Iris pigment epithelial cell (primary cell): ENCODE data around the gene FOXL2NB.

Source experiments
- DNase-seq: peaks from one replicate; pipeline ENCODE4 v3.0.0-alpha.2; 2011; ENCODE audit warnings: low read depth

FOXL2NB gene

DNA sequence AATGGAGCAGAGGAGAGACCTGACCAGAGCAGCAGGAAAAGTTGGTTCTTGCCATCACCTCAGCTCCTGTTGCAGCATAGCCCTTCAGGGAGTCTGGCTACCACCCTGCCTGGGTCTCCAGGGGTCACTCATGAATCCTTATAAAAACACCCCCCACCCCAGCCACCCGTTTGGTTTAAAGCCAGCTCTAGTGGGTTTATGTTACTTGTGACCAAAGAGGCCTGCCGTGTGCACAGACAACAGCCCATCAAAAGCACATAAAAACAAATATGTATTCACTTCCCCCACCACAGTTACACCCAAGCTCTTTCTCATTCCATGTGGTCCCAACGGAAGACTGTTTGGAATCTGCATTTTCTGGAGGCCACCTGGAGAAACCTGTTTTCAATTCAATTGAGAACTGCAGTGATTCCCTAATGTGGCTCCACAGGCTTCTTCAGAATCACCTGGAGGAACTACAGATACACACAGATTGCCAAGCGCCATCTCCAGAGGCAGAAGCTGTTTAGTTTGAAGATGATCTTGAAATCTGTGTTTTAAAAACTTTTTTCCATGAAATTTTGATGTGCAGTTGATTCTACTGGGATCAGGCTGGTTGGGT lies 13.8 kb upstream of the FOXL2NB start:
- DNase-seq: no peak

- DNase-seq: no peak
Observed at GRCh38 chr3:138933981-138934691, 12.9 kb upstream of the FOXL2NB start.

- DNase-seq: no peak
Observed at GRCh38 chr3:138935505-138935862, 11.5 kb upstream of the FOXL2NB start.

- DNase-seq: peak; percentile 35
Observed at GRCh38 chr3:138935863-138936740, 10.9 kb upstream of the FOXL2NB start.

- DNase-seq: no peak
Observed at GRCh38 chr3:138936741-138937689, 10.0 kb upstream of the FOXL2NB start.

- no peak for DNase-seq
Observed at GRCh38 chr3:138937690-138938055, 9.3 kb upstream of the FOXL2NB start.

- DNase-seq: no peak
Observed at GRCh38 chr3:138938056-138938876, 8.8 kb upstream of the FOXL2NB start.

DNA sequence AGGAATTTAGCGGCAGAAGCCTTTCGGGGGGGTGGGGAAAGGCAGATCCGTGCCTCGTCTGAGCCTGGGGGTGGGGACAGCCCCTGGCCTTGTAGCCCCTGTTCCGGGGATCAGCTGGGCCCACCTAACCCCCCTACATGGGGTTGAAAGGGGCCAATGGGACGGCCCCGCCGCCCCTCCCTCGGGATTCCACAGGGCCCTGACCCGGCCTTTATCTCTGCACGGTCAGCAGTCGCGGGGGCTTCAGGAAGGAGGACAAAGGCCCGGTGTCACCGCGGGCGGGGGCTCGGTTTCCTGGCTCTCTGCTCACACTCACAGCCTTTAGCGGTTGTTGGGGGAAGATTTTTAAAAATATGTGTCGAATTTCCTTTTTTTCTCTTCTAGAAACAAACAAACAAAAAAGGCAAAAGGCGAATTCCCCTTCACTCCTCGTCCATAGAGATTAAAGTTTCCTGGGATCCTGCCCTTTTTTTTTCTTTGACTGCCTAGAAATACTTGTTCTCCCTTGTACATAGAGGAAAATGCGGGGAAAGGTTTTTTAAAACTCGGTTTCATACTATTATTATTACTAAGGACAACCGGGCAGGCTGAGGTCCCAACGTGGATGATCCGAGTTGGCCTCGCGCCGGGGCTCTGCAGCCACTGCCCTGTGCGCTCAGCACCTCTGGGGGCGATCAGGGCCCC lies 8.0 kb upstream of the FOXL2NB start:
- no peak for DNase-seq

GRCh38 chr3:138939561-138940241 lies 7.3 kb upstream of the FOXL2NB start:
- DNase-seq: no peak

GRCh38 chr3:138940446-138940845 lies 6.6 kb upstream of the FOXL2NB start:
- DNase-seq: no peak

GRCh38 chr3:138941259-138941885 lies 5.6 kb upstream of the FOXL2NB start:
- peak; percentile 51 for DNase-seq

DNA sequence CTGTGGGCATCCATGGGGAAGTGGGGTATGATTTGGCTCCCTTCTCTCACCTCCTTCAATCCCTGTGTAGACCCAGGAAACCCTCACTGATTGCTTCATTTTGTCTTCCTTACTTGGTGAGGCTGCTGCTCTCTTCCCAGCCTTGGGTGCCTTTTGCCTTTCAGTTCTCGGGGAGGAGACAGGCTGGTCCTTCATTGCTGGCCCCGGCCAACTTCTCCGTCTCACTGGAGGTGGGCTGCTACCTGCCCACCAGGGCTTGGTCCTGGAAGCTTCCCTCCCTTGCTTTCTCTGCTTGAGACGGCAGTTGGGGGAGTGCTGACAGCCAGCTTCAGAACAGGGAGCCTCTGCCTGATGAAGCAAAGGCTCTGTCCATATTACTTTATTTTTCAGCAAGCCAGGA lies 4.7 kb upstream of the FOXL2NB start:
- no peak for DNase-seq

GRCh38 chr3:138942861-138943623 lies 4.0 kb upstream of the FOXL2NB start:
- no peak for DNase-seq

GRCh38 chr3:138943724-138944653 lies 3.0 kb upstream of the FOXL2NB start:
- no peak for DNase-seq

DNA sequence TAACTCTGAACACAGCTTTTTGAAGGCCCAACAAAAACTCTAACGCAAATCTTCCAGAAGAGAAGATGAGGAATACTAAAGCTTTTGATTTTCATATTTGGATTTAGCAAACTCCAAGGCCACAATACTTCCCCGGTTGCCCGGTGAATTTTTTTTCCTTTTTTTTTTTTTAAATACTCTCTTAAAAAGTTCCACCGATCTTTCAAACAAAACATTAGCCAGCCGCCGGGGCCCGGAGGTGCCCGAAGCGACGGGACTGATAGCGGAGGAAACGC lies 2.4 kb upstream of the FOXL2NB start:
- DNase-seq: no peak

DNA sequence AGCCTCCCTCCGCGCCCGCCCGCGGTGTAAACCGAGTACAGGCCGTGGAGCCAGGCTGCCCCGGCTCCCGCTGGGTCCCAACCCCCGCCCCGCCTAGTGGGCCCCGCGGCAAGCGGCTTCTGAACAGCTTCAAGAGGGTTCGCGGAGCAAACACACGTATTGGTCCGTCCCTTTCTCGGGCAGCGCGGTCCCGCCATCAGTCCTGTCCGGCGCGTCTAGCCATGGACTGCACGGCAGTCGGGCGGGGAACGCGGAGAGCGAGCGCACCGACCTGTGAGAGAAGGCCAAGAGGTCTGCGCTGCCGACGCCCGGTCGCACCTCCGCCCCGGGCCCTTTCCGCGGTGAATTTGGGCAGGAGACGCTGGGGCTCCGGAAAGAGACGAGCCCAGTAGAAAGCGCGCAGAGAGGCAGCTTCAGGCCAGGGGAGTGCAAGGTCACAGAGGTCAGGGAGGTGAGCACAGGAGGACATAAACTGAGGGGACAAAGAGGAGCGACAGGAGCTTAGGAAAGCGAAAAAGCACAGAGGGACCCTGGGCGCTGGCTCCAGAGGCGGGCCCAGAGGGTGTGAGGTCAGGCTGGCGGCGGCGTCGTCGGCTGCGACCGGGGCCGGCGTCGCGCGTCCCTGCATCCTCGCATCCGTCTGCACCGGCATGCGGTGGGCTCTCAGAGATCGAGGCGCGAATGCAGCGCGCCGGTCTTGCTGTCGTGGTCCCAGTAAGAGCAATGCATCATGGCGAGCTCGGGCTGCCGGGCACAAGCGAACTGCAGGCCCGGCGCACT lies 1.9 kb upstream of the FOXL2NB start:
- DNase-seq: no peak
